HepG2 (cell line): ENCODE results near the gene SEMA4B. TPM values are rescaled to one million over a fixed set of nuclear protein-coding genes. Genes with fewer than 3 reads are reported as not detected.

Experiments used
- ATAC-seq: fragments of 200-7000 bp; cut with Tn5 transposase; 3 replicates; pipeline ENCODE4 v1.9.1; 2020; ENCODE audit warnings: mild to moderate bottlenecking, moderate library complexity
- BruUV-seq: library from RNA; stranded (reverse); fragments of 400-500 nt; replicated peaks from 2 replicates; lab custom pipeline; 2021; lab: Mats Ljungman, UMichigan
- CTCF ChIA-PET: fragments of 300-600 bp; formaldehyde crosslinking; extraction: SDS; loops from one replicate; lab custom pipeline; 2021; ENCODE audit warnings: low total read pairs, inconsistent platforms, low intra/inter-chr PET ratio; lab: Yijun Ruan, JAX
- POLR2A ChIA-PET: fragments of 350-600 bp; sonication (Branson Sonifier 250); formaldehyde crosslinking; loops from one replicate; lab custom pipeline; 2020; ENCODE audit warnings: antibody characterized with exemption, inconsistent platforms; lab: Yijun Ruan, JAX
- DNase-seq: peaks from one replicate; pipeline ENCODE4 v3.0.0-alpha.2; 2015; ENCODE audit warnings: low spot score
- FAIRE-seq: peaks from 3 replicates; lab custom pipeline; 2011; peaks lifted over from hg19 to GRCh38; lab: Jason Lieb, UNC
- H2AFZ ChIP-seq: one replicate; pipeline ENCODE4 v1.6.1; 2011; ENCODE audit warnings: low read length, inconsistent platforms
- H3K27ac ChIP-seq: fragments of 300-600 bp; 3 replicates; pipeline ENCODE4 v1.8.0; 2011; ENCODE audit warnings: mixed run types, mild to moderate bottlenecking, mixed read lengths, low read length, inconsistent platforms; ENCODE audit not compliant: insufficient read depth; ENCODE audit errors: extremely low read length
- H3K27me3 ChIP-seq, 2 experiments: fragments of 200-600 bp in 1 of 2; 2 replicates in 1 of 2; 3 replicates in 1 of 2; pipeline versions ENCODE4 v1.6.0 to v1.8.0; 2011; ENCODE audit warnings: low read length in 2 of 2, mild to moderate bottlenecking in 2 of 2, moderate library complexity in 2 of 2, inconsistent platforms in 1 of 2; ENCODE audit not compliant: insufficient read depth in 2 of 2, control insufficient read depth in 1 of 2
- H3K36me3 ChIP-seq, 2 experiments: fragments of 200-600 bp in 1 of 2; replicated peaks in 1 of 2; 2 replicates in 1 of 2; 3 replicates in 1 of 2; pipeline versions ENCODE4 v1.5.1 to v1.8.0; 2011; ENCODE audit warnings: low read length in 2 of 2, inconsistent platforms in 1 of 2; ENCODE audit not compliant: insufficient read depth in 2 of 2, control insufficient read depth in 1 of 2
- H3K4me1 ChIP-seq: 2 replicates; pipeline ENCODE4 v1.5.1; 2012; ENCODE audit warnings: low read length, inconsistent platforms; ENCODE audit not compliant: insufficient read depth
- H3K4me2 ChIP-seq: 2 replicates; pipeline ENCODE4 v1.6.0; 2011; ENCODE audit warnings: low read depth, low read length, inconsistent platforms
- H3K4me3 ChIP-seq, 3 experiments: fragments of 200-600 bp in 1 of 3; sonication (generic), shearing (Covaris generic) in 1 of 3; replicated peaks in 1 of 3; 2 replicates each; pipeline ENCODE4 v1.5.1; 2011 to 2016; ENCODE audit warnings: low read length in 3 of 3, inconsistent platforms in 2 of 3, low read depth in 2 of 3, mild to moderate bottlenecking in 2 of 3, control low read depth in 1 of 3, mixed read lengths in 1 of 3; ENCODE audit not compliant: insufficient read depth in 1 of 3
- H3K79me2 ChIP-seq: one replicate; pipeline ENCODE4 v1.6.1; 2011; ENCODE audit warnings: low read length, inconsistent platforms; ENCODE audit not compliant: insufficient read depth
- H3K9ac ChIP-seq: 2 replicates; pipeline ENCODE4 v1.6.0; 2011; ENCODE audit warnings: mild to moderate bottlenecking, low read depth, low read length, inconsistent platforms; ENCODE audit not compliant: insufficient read depth
- H3K9me3 ChIP-seq: 2 replicates; pipeline ENCODE4 v1.5.1; 2012; ENCODE audit warnings: mild to moderate bottlenecking, low read length
- H4K20me1 ChIP-seq: 2 replicates; pipeline ENCODE4 v1.6.0; 2011; ENCODE audit warnings: inconsistent platforms, mild to moderate bottlenecking, low read length, moderate library complexity; ENCODE audit not compliant: insufficient read depth
- FOSL2 ChIP-seq: sonication (generic); formaldehyde crosslinking; IDR thresholded peaks from 2 replicates; pipeline ENCODE4 v1.4.0; 2020; ENCODE audit warnings: missing genetic modification reagents
- FOXM1 ChIP-seq: sonication (generic); formaldehyde crosslinking; IDR thresholded peaks from 2 replicates; pipeline ENCODE4 v1.5.0; 2020; ENCODE audit warnings: missing genetic modification reagents
- KAT7 ChIP-seq: IDR thresholded peaks from 2 replicates; pipeline ENCODE4 v1.6.1; 2018; ENCODE audit warnings: borderline replicate concordance, missing compliant biosample characterization
- PHF21A ChIP-seq: sonication (generic); formaldehyde crosslinking; IDR thresholded peaks from 2 replicates; pipeline ENCODE4 v1.5.0; 2020; ENCODE audit warnings: mild to moderate bottlenecking, missing genetic modification reagents
- POGK ChIP-seq: sonication (generic); formaldehyde crosslinking; conservative IDR thresholded peaks from 2 replicates; pipeline ENCODE4 v1.8.0; 2022; ENCODE audit warnings: mild to moderate bottlenecking, moderate library complexity, missing genetic modification reagents
- REXO4 ChIP-seq: sonication (generic); formaldehyde crosslinking; IDR thresholded peaks from 2 replicates; pipeline ENCODE4 v1.8.0; 2022; ENCODE audit warnings: missing genetic modification reagents, mild to moderate bottlenecking, borderline replicate concordance
- SIN3B ChIP-seq: fragments of 150-350 bp; IDR thresholded peaks from 2 replicates; pipeline ENCODE4 v1.6.1; 2014; ENCODE audit warnings: low read length
- SOX5 ChIP-seq: IDR thresholded peaks from 2 replicates; pipeline ENCODE4 v1.6.1; 2016; ENCODE audit warnings: borderline replicate concordance
- ZBTB14 ChIP-seq: sonication (generic); formaldehyde crosslinking; IDR thresholded peaks from 2 replicates; pipeline ENCODE4 v1.4.0; 2020; ENCODE audit warnings: missing genetic modification reagents
- ZMYM3 ChIP-seq: sonication (generic); formaldehyde crosslinking; IDR thresholded peaks from 2 replicates; pipeline ENCODE4 v1.5.1; 2020; ENCODE audit warnings: mild to moderate bottlenecking, missing genetic modification reagents
- ZNF160 ChIP-seq: sonication (generic); formaldehyde crosslinking; IDR thresholded peaks from 2 replicates; pipeline ENCODE4 v1.8.0; 2022; ENCODE audit warnings: mild to moderate bottlenecking, inconsistent platforms, missing genetic modification reagents
- ZNF225 ChIP-seq: sonication (generic); formaldehyde crosslinking; IDR thresholded peaks from 2 replicates; pipeline ENCODE4 v1.4.0; 2020; ENCODE audit warnings: mild to moderate bottlenecking, missing genetic modification reagents
- ZNF3 ChIP-seq: IDR thresholded peaks from 2 replicates; pipeline ENCODE4 v1.7.0; 2017; ENCODE audit warnings: inconsistent platforms
- ZNF644 ChIP-seq: IDR thresholded peaks from 2 replicates; pipeline ENCODE4 v1.6.1; 2016; ENCODE audit warnings: low read depth
- ZNF781 ChIP-seq: sonication (generic); formaldehyde crosslinking; IDR thresholded peaks from 2 replicates; pipeline ENCODE4 v1.5.1; 2020; ENCODE audit warnings: borderline replicate concordance, mild to moderate bottlenecking, missing genetic modification reagents; ENCODE audit errors: not compliant biosample characterization
- WGBS: methylation state at CpG from one replicate; pipeline ENCODE4 v1.1.6; 2017; ENCODE audit warnings: low lambda C conversion rate; 5-methylcytosine and 5-hydroxymethylcytosine counted together
- in situ Hi-C: cut with HindIII; loops from 2 replicates; pipeline ENCODE4 v1.10.0; 2017; ENCODE audit warnings: low pct_unique_long_range_greater_than_20kb; ENCODE audit not compliant: extremely low pct_ligation_motif_present
- intact Hi-C: fragments of 100-400 bp; cut with micrococcal nuclease; formaldehyde crosslinking; loops from one replicate; pipeline ENCODE4 v1.10.0; 2022; ENCODE audit not compliant: unreplicated experiment
- polyA plus RNA-seq, 8 experiments: library from polyadenylated mRNA; depleted of rRNA in 3 of 8; stranded (reverse) in 7 of 8; unstranded in 1 of 8; fragments of >200 nt; fragmentation: Illumina TruSeq in 4 of 8; extraction: Trizol in 4 of 8; gene quantifications; 2 replicates each; pipeline versions ENCODE4 v1.2.1 to v1.2.3, GENCODE V29; 2011 to 2016; ENCODE audit warnings: low read depth in 4 of 8, missing spikeins in 1 of 8, mixed read lengths in 1 of 8; ENCODE audit not compliant: insufficient read depth in 1 of 8
- total RNA-seq, 5 experiments: library from RNA; depleted of rRNA; stranded (reverse); fragments of >200 nt; fragmentation: Illumina TruSeq; extraction: Trizol; gene quantifications; 2 replicates each; pipeline ENCODE4 v1.2.3, GENCODE V29; 2016; ENCODE audit warnings: low read depth in 1 of 5

The SEMA4B gene
- total and polyA plus RNA-seq, 2 of the 13 experiments (the other 11 are each of a cell fraction or from before 2014, with no cell fraction given): 2.1 to 17.0 TPM

GRCh38 chr15:90159213-90159612 lies 41.9 kb upstream of the SEMA4B start:
- Histone ChIP-seq H4K20me1 (no peaks in the 10 kb centered on the region), H3K4me2 (0 out of 2 replicates have a peak overlapping the region, but pooled peaks have one; percentile 2), H3K27ac (no peak overlapping the region), H3K36me3 (no peaks in the 10 kb centered on the region), H3K79me2 (no peaks in the 10 kb centered on the region), H3K4me3 (no peak overlapping the region), H3K27me3 (no peaks in the 10 kb centered on the region), H2AFZ (no peak overlapping the region), H3K9me3 (no peaks in the 10 kb centered on the region), H3K9ac (no peak overlapping the region), H3K4me1 (peaks cover 83% of the 10 kb centered on the region)
- 83% methylated on average over 2 of the region's 2 CpGs for WGBS
- intact Hi-C loops (no loop called here), in situ Hi-C loops (no loop called here)
- BruUV-seq: no TSS peak
- ChIA-PET CTCF (no interaction called here), POLR2A (no interaction called here)
- FAIRE-seq: no peak
- ATAC-seq: no peak
- TF ChIP-seq ZNF644 (no peak), SOX5 (CRISPR knock-in tag) (no peak), SIN3B (no peak), ZMYM3 (CRISPR knock-in tag) (no peak), ZBTB14 (CRISPR knock-in tag) (no peak), PHF21A (CRISPR knock-in tag) (no peak), FOXM1 (CRISPR knock-in tag) (no peak), REXO4 (no peak), ZNF781 (CRISPR knock-in tag) (no peak), ZNF3 (CRISPR knock-in tag) (no peak), POGK (CRISPR knock-in tag) (no peak), KAT7 (CRISPR knock-in tag) (no peak), FOSL2 (no peak), ZNF160 (CRISPR knock-in tag) (no peak), ZNF225 (CRISPR knock-in tag) (no peak)
- no peak for DNase-seq
